Muscle of arm (tissue), 12 donors: Measurements from ENCODE around the gene MYOZ2. TPM values are rescaled to one million over a fixed set of nuclear protein-coding genes. Genes with fewer than 3 reads are reported as not detected.

Experiments
- DNase-seq: peaks from one replicate; pipeline ENCODE4 v3.0.0-alpha.2; 2013
- polyA plus RNA-seq, 12 donors: library from polyadenylated mRNA; unstranded; fragments of 120-200 nt; gene quantifications; one replicate each; pipeline ENCODE4 v1.2.1, GENCODE V29; 2013; ENCODE audit not compliant: insufficient read length in 12 of 12

The MYOZ2 gene
- polyA plus RNA-seq, 12 donors = 103 to 366 (median 300) TPM; not detected in 1

- DNase-seq = no peak
Measured at GRCh38 chr4:119179011-119179410, 43.4 kb downstream of the MYOZ2 start.

DNA sequence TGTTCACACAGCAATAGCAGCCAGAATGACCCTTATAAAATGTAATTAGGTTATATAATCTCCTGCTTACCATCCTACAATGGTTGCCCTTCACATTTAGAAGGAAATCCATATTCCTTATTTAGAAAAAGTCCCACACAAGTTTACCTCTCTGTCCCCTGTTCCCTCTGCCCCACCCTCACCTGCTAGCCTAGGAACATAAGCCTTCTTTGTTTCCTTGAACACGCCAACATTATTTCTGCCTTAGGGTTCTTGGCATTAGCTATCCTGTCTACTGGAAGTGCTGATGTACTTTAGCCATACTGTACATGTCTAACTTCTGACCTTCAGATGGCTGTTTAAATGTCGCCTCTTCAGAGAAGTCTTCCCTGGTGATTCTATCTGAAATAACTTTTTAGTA, 48.5 kb downstream of the MYOZ2 start:
- DNase-seq = no peak

GRCh38 chr4:119189638-119190037, 54.0 kb downstream of the MYOZ2 start:
- no peak for DNase-seq

GRCh38 chr4:119190354-119190753, 54.7 kb downstream of the MYOZ2 start:
- DNase-seq = no peak

GRCh38 chr4:119191505-119191904, 55.9 kb downstream of the MYOZ2 start:
- DNase-seq = no peak

GRCh38 chr4:119197772-119198212, 62.2 kb downstream of the MYOZ2 start:
- DNase-seq = no peak

DNA sequence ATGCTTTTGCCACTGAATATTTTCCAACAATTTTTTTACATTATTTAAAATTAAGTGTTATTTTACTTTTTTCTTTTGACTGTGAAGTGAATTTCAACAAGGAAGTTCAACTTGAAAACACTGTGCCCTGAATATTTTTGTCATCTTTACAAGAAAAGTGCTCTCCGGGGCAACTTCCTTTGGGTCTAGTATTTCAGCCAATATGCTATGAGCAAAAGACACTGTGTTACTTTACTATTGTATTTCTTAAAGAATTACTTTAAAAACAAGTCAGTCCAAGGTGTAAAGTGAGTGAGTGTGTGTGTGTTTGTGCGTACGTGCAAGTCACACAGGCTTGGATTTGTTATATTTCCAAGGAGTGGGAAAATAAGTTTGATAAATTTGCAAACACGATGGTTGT, 69.3 kb downstream of the MYOZ2 start:
- DNase-seq = no peak

DNA sequence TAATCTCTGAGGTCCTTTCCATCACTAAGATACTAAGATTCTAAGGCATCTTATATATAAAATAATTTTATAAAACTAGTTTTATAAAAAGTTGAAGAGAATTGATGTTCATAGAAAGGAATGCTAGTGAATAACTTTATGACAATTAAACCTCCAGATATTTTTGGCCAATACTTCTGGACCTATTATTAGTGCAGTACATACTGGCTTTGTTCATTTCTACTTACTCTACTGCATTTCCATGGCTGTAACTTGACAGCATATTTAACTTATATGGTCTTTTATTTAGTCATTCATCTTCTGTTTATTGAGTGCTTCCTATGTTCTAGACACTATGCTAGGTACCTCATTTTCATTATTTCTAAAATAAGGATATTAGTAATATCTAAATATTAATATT, 70.1 kb downstream of the MYOZ2 start:
- no peak for DNase-seq

GRCh38 chr4:119206178-119206577, 70.5 kb downstream of the MYOZ2 start:
- no peak for DNase-seq

DNA sequence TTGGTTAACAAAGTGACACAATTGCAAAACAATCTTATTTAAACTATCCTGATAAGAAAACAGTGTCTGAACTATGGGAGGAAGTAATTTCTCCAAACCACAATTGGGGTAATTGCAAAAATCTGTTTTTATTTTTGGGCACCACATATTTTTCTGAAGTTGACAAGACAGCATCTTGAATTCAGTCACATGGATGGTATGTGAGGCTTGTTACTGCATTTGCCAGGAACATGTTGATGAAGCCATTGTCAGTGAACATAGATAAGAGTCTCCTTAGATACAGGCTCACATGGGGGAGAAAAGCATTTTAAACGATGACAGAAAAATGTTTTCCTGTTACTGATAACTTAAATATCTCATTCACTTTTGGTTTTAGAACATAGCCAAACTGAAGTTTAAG, 71.4 kb downstream of the MYOZ2 start:
- DNase-seq = no peak

DNA sequence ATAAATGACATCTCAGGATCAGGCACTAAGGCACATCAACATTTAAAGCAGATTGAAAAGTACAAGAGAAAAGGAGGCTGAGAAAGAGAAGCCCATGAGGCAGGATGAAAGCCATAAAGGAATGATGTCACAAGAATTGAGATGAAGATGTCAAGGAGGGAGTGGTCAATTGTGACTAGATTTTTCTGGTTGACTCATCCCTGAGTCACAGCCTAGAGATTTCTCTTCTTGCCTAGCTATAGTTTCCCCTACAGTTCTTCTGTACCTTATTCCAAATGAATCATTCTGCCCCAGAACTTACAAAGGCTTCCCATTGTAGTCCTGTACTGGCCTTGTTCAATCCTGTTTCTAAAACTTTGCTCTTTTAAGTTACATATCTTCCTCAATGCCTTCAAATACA, 73.4 kb downstream of the MYOZ2 start:
- DNase-seq = no peak

DNA sequence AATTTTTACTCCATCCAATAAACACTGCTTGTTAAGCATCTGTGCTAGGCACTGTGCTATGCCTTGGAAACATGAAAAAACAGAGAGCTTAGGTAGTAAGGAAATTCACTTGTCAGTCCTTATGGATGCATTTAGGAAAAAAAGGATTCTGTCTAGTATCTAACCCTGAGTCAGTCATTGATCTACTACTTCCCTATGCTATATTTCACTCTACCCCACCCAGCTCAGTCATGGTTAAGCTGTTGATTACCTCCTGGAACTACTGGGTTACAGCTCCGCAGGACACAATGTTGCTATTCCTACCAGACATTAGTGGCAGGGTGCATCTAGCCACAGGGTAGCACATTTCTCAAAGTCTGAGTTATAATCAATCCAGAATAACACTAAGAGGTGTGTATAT, 74.0 kb downstream of the MYOZ2 start:
- no peak for DNase-seq

- no peak for DNase-seq
Measured at GRCh38 chr4:119210775-119211174, 75.1 kb downstream of the MYOZ2 start.

- no peak for DNase-seq
Measured at GRCh38 chr4:119211867-119212233, 76.2 kb downstream of the MYOZ2 start.

GRCh38 chr4:119212234-119212963, 76.8 kb downstream of the MYOZ2 start, which contains the start of gene USP53:
USP53 (plus strand) TSS chr4:119212713; CDS start chr4:119239760, 27,047 bp downstream.
- DNase-seq = peak; percentile 90

- DNase-seq = peak; percentile 58
Measured at GRCh38 chr4:119212964-119213606, 77.5 kb downstream of the MYOZ2 start.

- no peak for DNase-seq
Measured at GRCh38 chr4:119218093-119218492, 82.5 kb downstream of the MYOZ2 start.

DNA sequence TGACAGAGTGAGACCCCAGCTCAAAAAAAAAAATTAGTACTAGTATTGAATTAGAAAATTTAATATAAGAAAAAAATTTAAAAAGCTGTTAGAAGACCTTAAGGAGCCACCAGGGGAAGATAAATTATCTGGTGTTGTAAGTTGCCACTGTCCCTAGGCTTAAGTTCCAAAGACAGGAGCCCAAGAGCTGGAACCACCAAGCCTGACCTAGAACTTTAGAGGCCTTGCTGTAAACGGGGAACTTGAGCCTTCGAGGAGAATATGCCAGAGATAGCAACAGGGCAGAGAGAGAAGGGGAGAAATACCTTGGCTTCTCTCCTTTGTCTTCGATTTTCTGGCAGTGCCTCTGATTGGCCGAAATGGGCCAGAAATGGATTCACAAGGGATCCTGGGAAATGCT, 85.8 kb downstream of the MYOZ2 start:
- DNase-seq = no peak

- DNase-seq = no peak
Measured at GRCh38 chr4:119227690-119228089, 92.1 kb downstream of the MYOZ2 start.

DNA sequence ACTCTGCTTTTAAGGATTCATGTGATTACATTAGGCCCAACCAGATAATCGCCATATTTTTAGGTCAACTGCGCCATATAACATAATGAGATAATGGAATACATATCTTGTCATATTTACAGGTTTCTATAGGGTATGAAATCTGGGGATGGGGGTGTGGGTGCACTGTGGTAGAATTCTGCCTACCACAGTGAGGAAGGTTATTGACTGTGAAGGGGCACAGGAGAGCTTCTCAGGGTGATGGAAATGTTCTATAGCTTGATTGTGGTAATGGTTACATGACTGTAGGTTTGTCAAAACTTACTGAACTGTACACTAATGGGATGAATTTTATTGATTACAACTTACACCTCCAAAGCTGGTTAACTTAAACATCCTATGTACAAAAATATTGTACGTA, 92.8 kb downstream of the MYOZ2 start:
- DNase-seq = no peak

- no peak for DNase-seq
Measured at GRCh38 chr4:119229908-119230687, 94.5 kb downstream of the MYOZ2 start.

GRCh38 chr4:119231491-119231890, 95.9 kb downstream of the MYOZ2 start:
- DNase-seq = no peak

DNA sequence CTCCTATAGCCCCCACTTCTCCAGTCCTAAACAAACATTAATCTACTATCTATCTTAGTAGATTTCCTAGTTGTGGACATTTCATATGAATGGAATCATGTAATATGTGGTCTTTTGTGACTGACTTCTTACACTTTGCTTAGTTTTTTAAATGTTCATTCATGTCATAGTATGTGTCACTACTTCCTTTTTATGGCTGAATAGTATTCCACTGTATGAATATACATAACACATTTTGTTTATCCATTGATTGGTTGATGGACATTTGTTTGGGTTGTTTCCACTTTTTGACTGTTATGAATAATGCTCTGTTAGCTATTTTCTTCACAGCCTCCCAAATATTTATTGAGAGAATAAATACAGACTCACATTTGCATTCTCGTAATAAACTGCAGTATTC, 96.7 kb downstream of the MYOZ2 start:
- DNase-seq = no peak
